HG03521 (cell line): ENCODE data around the gene SF1.

Source experiments
- ATAC-seq: cut with Tn5 transposase; IDR thresholded peaks from one replicate; pipeline ENCODE4 v1.9.1; 2021; ENCODE audit warnings: mild to moderate bottlenecking, moderate library complexity; ENCODE audit not compliant: unreplicated experiment

SF1 gene

GRCh38 chr11:64750361-64751054 is 27.8 kb downstream of the SF1 start:
- no peak for ATAC-seq

GRCh38 chr11:64747961-64748665 is 30.2 kb downstream of the SF1 start:
- ATAC-seq, result no peak

DNA sequence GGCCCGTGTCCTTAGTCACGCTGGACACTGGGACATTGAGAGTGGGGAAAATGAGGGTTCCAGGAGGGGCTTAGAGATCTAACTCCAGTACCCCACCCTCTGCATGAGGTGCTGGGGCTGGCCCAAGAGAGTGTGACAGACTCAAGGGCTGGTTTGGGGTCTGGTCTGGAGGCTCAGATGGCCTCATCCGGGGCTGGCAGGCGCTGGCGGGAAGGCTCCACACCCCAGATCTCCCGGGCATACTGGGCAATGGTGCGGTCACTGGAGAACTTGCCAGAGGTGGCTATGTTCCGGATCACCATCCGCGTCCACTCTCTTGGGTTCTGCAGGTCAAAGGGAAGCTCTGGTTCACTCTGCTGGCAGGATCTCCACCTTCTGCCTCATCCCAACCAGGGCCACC is 31.9 kb downstream of the SF1 start:
- no peak for ATAC-seq

DNA sequence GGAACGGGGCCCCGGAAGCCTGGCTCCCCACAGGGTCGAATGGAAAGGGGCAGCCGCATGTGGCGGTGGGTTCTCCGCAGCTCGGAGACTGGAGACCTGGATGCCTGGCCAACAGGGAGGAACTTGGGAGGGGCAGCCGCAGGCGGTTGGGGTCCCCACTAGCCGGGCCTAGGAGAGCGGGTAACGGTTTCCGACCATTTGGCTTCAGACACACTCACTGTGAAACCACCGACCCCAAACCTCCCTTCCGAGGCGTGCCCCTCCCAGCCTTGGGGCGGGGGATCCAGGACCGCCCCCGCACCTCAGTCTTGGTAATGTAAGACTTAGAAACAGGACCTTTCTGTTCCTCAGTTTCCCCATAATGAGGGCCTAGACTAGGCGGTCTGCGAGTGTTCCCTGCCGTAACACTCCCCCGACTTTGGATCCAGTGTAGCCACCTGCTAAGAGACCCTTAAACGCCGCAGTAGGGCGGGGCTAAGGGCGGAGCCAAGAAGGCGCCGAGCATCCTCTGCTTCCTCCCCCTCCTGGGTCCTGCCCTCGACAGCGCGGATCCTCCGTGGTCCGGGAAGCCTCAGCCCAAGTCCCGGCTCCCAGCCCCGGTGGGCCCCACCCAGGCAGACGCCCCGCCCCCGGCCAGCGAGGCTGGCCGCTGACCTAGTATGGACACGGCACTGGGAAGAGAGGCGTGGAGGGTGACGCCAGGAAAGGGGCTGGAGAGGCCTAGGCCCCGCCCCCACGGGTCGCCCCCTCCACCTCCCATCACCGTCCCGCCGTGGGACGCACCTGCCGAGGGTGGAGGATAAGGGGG is 32.6 kb downstream of the SF1 start:
- no peak for ATAC-seq

DNA sequence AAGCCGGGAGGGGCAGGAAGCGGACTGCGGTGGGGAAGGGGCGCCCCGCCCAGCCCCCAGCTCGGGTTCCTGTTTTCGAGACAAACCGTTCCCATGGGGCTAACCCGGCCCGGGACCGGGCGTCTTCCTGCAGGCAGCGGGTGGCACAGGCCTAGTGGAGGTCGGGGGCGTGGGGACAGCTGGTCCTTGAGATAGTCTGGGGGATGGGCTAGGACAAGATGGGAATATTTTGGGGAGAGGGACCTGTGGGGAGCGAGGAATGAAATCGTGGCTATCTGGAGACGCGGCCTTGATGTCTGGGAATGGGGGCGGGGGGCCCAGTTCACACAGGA is 33.2 kb downstream of the SF1 start:
- ATAC-seq, result no peak

- ATAC-seq, result no peak
These were observed 33.7 kb downstream of the SF1 start for GRCh38 chr11:64744544-64745188.

DNA sequence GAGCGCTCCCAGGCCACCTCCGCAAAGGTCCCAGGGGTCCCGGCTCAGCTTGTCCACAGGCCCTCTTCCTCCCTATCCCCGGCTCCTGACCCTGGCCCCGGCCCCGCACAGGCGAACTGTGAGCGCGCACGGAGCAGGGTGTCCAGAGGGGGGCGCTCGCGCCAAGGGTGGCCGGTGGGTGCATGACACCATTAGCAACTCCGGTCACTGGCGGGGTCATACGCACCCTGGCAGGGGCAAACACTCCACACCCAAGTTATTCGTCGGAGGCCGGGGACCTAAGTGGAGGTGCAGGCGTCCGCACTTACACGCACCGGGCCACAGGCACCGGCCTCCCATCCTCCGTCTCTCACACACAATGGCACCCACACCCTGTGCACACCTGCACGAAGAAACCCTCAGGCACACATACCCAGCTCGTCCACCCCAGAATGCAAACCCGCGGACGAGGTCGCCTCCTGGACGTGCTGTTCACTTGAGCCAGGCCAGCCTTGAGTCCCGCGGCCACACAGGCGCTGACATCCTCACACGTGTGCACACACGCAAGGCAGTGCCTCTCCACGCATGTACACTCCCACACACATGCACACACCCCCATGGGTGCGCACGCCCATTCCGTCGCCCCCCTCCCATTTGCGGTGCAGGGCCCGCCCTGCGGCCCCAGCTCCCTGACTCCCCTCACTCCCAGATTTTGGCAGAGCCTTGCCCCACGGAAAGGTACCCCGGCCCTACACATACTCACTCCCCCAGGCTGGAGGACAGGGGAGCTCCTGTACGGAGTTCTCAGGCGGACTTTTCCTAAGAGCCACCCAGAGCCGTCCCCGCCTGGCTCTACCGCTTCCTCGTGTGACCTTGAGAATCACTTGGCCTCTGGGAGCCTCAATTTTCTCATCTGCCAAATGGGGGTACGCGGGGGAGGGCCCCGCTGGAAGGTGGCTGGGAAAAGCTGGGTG is 34.5 kb downstream of the SF1 start, which contains the start of gene RASGRP2:
TSS of gene RASGRP2 (minus strand) at position 552 of the 953 bp plus-strand sequence. CDS start 1,276 bp downstream, outside the sequence.
- ATAC-seq, result no peak

DNA sequence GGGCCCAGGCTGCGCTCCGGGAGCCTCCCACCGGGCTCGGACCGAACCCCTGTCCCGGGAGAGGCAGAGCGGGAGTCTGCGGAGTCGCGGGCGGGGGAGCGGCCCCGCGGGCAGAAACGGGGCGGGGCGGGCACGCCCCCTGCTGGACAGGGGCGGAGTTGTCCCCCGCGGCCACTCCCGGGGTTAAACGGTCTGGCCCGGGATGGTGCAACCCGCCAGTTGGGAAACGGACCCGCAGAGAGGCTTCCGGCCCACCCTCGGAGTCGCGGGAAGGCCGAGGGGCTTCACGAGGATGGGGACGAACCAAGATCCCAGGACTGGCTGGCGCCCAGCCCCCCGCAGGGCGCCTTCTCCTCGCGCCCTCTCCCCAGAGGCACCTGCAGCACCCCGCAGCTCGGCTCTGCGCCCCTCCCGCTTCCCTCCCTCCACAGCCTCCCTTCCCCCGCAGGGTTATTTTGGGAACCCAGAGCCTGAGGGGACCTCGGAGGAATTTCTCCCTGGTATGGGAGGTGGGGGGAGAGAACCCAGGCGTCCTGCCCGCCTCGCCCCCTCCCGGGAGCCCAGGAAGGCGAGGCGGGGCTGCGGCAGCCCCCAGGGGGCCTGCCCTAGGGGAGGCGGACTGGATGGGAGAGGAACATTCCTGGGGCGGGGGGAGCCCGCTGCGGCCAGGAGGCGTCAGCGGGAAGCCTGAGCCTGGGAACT is 35.3 kb downstream of the SF1 start:
- ATAC-seq, result no peak

GRCh38 chr11:64742087-64742888 is 36.1 kb downstream of the SF1 start:
- no peak for ATAC-seq

DNA sequence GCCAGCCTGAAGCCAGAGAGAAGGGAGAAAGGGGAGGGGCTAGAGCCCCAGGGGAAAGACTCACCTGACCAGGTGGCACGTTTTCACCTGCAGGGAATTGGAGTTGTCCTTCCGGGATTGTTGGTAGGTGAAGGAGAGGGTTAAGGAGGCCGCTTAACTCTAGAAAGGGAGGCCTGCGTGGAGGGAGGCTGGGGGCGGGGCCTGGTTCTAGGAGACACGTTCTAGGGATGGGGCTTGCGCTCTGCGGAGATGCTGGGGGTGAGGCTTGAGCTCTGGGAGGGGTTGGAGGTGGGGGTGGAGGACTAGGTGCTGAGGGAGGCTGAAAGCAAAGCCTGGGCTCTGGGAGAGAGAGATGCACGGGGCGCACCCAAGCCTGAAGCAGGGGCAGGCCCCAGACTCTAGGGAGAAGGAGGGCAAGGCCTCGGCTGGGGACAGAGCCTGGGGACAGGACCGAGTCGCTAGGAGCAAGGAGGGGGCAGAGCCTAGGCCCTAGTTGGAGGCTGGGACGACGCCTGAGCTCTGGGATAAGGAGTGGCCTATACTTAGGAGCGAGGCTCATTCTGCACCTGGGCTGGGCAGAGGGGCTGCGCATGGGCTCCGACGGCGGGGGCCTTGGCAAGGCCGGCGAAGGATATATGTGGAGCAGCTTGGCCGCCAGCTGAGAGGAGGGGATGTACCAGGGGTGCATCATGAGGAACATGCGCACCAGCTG is 36.8 kb downstream of the SF1 start:
- ATAC-seq, result no peak

DNA sequence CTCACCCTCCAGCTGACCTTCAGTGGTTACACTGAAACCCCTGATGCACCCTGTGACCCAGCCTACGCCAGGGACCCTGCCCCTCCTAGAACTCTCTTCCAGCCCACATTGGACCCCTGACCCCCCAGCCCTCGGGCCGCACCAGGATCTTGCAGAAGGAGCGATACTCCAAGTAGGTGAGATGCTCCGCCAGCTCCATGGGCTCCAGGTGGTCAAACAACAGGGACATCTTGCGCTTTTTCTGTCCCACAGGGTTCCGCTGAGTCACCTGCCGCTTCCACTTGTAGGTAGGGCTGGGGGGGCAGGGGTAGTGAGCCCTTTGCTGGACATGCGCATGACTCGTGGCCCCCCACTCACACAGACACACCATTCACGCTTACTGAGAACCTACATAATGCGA is 38.5 kb downstream of the SF1 start:
- no peak for ATAC-seq

DNA sequence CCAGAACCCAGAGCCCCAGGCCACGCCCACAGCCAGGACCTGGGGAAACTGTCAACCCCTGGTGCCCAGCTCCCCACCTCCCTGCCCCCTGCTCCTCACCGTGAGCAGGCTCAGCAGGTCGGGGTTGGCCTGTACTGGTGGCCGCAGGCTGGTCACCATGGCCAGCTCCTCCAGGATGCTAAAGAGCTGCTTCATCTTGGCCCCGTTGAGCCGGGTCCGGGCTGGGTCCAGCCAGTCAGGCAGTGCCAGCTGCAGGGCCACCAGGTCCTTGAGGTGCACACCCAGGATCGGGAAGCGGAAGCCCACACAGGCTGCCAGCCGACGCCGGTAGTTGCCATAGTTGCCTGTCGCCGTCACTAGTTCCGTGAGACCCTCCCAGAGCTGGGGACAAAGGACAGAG is 41.7 kb downstream of the SF1 start:
- ATAC-seq, result no peak

- no peak for ATAC-seq
These were observed 42.5 kb downstream of the SF1 start for GRCh38 chr11:64735725-64736259.

DNA sequence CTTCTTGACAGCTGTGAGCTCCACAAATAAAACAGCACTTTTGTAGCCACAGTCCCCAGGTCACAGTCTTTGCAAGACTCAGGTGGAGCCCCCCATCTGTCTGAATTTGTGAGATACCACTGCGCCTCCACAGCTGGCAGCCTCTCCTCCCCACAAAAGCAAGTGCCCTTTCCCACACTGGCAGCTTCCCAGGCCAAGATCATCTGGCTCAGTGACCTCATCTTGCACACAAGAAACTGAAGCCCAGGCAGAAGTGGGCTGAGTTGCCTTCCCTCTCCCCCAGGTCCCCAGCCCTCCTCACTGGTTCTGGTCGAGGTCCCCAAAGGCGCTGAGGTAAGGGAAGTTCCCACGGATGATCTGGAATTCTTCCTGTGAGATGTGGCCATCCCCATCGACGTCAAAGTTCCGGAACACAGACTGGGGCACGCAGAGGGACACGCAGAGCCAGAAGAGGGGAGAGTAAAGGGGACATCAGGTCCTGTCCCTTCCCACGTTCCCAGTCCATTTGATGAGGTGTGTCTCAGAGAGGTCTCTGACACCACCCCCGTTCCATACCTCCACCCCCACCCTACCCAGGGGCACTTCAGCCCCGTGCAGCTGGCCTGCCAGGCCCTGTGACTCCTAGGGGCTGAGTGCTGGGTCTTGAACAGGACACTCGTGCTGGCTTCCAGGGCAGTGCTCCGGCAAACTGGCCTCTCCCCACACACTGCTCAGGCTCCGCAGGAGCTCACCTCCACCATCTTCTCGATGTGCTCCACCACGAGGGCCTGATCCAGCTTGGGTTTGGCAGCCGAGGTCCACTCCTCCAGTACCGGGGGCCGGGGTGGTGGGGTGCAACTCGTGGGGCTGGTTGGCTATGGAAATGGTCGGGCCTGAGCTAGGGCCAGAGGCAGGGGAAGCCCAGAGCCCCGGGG is 43.3 kb downstream of the SF1 start:
- no peak for ATAC-seq

DNA sequence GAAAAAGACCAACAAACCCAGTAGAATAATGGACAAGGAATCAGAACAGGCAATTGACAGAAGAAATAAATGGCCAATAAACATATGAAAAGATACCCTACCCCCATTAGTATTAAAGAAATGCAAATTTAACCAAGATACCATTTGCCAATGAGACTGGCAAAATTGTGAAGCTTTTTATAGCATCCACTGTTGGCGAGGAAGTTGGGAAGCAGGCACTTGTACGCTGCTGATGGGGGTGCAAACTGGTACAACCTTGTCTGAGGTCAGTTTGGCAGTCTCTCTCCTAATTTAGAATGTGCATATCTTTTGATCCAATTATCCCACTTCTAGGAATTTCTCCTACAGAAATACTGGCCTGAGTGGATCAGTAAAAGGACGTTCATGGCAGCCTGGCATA is 46.7 kb downstream of the SF1 start:
- ATAC-seq, result no peak

DNA sequence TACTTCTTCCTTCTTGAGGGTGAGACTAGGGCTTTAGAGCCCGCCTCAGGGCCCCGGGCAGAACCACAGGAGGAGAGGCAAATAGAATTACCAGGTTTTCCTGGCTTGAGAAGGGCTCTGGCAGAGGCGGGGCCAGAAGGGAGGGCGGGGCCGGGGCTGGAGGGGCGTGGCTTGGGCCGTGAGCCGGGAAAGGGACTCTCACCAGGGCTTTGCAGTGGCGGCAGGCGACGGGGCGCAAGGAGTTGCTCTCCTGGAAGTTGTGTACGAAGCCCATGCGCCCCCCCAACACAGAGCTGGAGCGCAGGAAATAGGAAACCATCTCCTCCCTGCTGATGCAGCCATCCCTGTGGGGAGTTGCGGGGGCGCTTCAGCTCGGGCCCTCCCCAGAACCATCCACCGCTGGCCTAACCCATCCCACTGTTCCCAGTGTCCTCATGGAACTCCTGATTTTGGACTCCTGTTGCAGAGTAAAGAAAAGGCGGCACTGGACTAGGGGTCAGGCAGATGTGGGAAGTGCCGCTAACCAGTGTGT is 48.4 kb downstream of the SF1 start:
- ATAC-seq, result no peak
